Measurements from ENCODE around the gene USP12.

DNA sequence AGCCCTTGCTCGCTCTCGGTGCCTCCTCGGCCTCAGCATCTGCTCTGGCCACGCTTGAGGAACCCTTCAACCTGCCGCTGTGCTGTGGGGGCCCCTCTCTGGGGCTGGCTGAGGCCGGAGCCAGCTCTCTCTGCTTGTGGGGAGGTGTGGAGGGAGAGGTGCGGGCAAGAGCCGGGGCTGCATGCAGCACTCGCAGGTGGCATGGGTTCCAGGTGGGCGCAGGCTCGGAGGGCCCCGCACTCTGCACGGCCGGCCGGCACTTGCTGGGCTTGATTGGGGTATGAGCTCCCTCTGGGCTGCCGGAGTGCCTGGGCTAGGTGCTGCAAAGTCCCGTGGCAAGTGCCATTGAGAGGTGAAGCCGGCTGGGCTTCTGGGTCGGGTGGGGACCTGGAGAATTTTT, 48.0 kb upstream of the USP12 start:
- TF ChIP-seq, protein P1, sequence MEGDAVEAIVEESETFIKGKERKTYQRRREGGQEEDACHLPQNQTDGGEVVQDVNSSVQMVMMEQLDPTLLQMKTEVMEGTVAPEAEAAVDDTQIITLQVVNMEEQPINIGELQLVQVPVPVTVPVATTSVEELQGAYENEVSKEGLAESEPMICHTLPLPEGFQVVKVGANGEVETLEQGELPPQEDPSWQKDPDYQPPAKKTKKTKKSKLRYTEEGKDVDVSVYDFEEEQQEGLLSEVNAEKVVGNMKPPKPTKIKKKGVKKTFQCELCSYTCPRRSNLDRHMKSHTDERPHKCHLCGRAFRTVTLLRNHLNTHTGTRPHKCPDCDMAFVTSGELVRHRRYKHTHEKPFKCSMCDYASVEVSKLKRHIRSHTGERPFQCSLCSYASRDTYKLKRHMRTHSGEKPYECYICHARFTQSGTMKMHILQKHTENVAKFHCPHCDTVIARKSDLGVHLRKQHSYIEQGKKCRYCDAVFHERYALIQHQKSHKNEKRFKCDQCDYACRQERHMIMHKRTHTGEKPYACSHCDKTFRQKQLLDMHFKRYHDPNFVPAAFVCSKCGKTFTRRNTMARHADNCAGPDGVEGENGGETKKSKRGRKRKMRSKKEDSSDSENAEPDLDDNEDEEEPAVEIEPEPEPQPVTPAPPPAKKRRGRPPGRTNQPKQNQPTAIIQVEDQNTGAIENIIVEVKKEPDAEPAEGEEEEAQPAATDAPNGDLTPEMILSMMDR (IDR thresholded peaks at IDR 0.05), result no peak
- no peak for TF ChIP-seq POLR2A (IDR thresholded peaks at IDR 0.05)

Measured in Peyer's patch (tissue), 4 donors.